ENCODE results near the gene ATXN1.
A peak's percentile ranks its signal among the peaks of the same experiment; 100 is the strongest.

Gene ATXN1

GRCh38 chr6:16512544-16513290 is 248.5 kb downstream of the ATXN1 start:
- Histone ChIP-seq H3K4me1 (ENCODE audit: control insufficient read depth, low read length) (peaks cover 45% of the 10 kb centered on the region), H3K4me2 (ENCODE audit: low read length) (peak overlapping the region; percentile 36; the same call in 1 of the 2 replicates), H3K4me3 (ENCODE audit: low read length) (no peak overlapping the region), H3K27me3 (ENCODE audit: control insufficient read depth, low read length) (no peaks in the 10 kb centered on the region), H3K27ac (ENCODE audit: low read depth, low read length) (no peak overlapping the region), H3K9me3 (ENCODE audit: control insufficient read depth, insufficient read depth, low read length) (no peaks in the 10 kb centered on the region), H4K20me1 (ENCODE audit: control insufficient read depth, insufficient read depth, low read depth, low read length) (no peaks in the 10 kb centered on the region), H3K36me3 (ENCODE audit: control insufficient read depth, low read length) (no peaks in the 10 kb centered on the region), H3F3A (ENCODE audit: control insufficient read depth, insufficient read depth) (peaks cover 4% of the 10 kb centered on the region; the same call in 1 of the 2 replicates), H3K79me2 (ENCODE audit: control insufficient read depth, low read length) (no peaks in the 10 kb centered on the region), H3K9me2 (replicated peaks; ENCODE audit: control insufficient read depth, low read length) (no peaks in the 10 kb centered on the region)
- TF ChIP-seq EZH2phosphoT487 (IDR thresholded peaks at IDR 0.05; ENCODE audit: borderline replicate concordance, low read length) (no peak), CTCF (IDR thresholded peaks at IDR 0.05; ENCODE audit: low read depth, low read length, poor library complexity, severe bottlenecking) (no peak)

GRCh38 chr6:16511723-16512489 is 249.4 kb downstream of the ATXN1 start:
- Histone ChIP-seq H3K9me2 (replicated peaks; ENCODE audit: control insufficient read depth, low read length) (no peaks in the 10 kb centered on the region), H3F3A (ENCODE audit: control insufficient read depth, insufficient read depth) (peaks cover 4% of the 10 kb centered on the region; the same call in 1 of the 2 replicates), H3K27me3 (ENCODE audit: control insufficient read depth, low read length) (no peaks in the 10 kb centered on the region), H3K79me2 (ENCODE audit: control insufficient read depth, low read length) (no peaks in the 10 kb centered on the region), H3K36me3 (ENCODE audit: control insufficient read depth, low read length) (no peaks in the 10 kb centered on the region), H3K27ac (ENCODE audit: low read depth, low read length) (no peak overlapping the region), H3K4me1 (ENCODE audit: control insufficient read depth, low read length) (peaks cover 45% of the 10 kb centered on the region), H3K9me3 (ENCODE audit: control insufficient read depth, insufficient read depth, low read length) (no peaks in the 10 kb centered on the region), H3K4me3 (ENCODE audit: low read length) (0 out of 2 replicates have a peak overlapping the region, but pooled peaks have one; percentile 5), H3K4me2 (ENCODE audit: low read length) (peak overlapping the region; percentile 36), H4K20me1 (ENCODE audit: control insufficient read depth, insufficient read depth, low read depth, low read length) (no peaks in the 10 kb centered on the region)
- no peak for TF ChIP-seq EZH2phosphoT487 (IDR thresholded peaks at IDR 0.05; ENCODE audit: borderline replicate concordance, low read length)
- TF ChIP-seq CTCF (IDR thresholded peaks at IDR 0.05; ENCODE audit: low read depth, low read length, poor library complexity, severe bottlenecking): no peak

- Histone ChIP-seq H3K4me3 (ENCODE audit: low read length) (no peak overlapping the region), H3K9me2 (replicated peaks; ENCODE audit: control insufficient read depth, low read length) (no peaks in the 10 kb centered on the region), H4K20me1 (ENCODE audit: control insufficient read depth, insufficient read depth, low read depth, low read length) (no peaks in the 10 kb centered on the region), H3K27ac (ENCODE audit: low read depth, low read length) (no peak overlapping the region), H3K4me2 (ENCODE audit: low read length) (no peak overlapping the region), H3K27me3 (ENCODE audit: control insufficient read depth, low read length) (no peaks in the 10 kb centered on the region), H3K4me1 (ENCODE audit: control insufficient read depth, low read length) (peaks cover 45% of the 10 kb centered on the region), H3K79me2 (ENCODE audit: control insufficient read depth, low read length) (no peaks in the 10 kb centered on the region), H3K36me3 (ENCODE audit: control insufficient read depth, low read length) (no peaks in the 10 kb centered on the region), H3K9me3 (ENCODE audit: control insufficient read depth, insufficient read depth, low read length) (no peaks in the 10 kb centered on the region), H3F3A (ENCODE audit: control insufficient read depth, insufficient read depth) (peaks cover 4% of the 10 kb centered on the region; the same call in 1 of the 2 replicates)
- TF ChIP-seq EZH2phosphoT487 (IDR thresholded peaks at IDR 0.05; ENCODE audit: borderline replicate concordance, low read length) (no peak), CTCF (IDR thresholded peaks at IDR 0.05; ENCODE audit: low read depth, low read length, poor library complexity, severe bottlenecking) (peak; percentile 86)
Observed at GRCh38 chr6:16511040-16511660, 250.1 kb downstream of the ATXN1 start.
